Adipose tissue (tissue), 3 donors: ENCODE data around the gene RIPK1. TPM values are rescaled to one million over a fixed set of nuclear protein-coding genes. Genes with fewer than 3 reads are reported as not detected.
"Not testable (repeated sequence)": the region's sequence is repeated elsewhere in the genome, so short reads cannot be mapped to it uniquely, and the experiment has no call there.

ENCODE experiments used
- H3K27ac ChIP-seq: one replicate; pipeline ENCODE4 v1.5.1; 2013; ENCODE audit warnings: low read depth, low read length
- WGBS, 3 donors: extraction: QIAGEN DNeasy Blood & Tissue Kit; methylation state at CpG; one replicate each; pipeline ENCODE4 v1.1.7; 2013; 5-methylcytosine and 5-hydroxymethylcytosine counted together
- polyA plus RNA-seq, 3 donors: library from polyadenylated mRNA; stranded (reverse); fragments of 200-250 nt; gene quantifications; one replicate each; pipeline ENCODE4 v1.2.3, GENCODE V29; 2013
- donor health status: healthy with polysubstance abuse.
- donor health status: Bipolar disorder and iron deficiency.
- donor health status: healthy.

RIPK1 gene
- polyA plus RNA-seq, 3 donors: 10.3 to 21.4 (median 20.0) TPM

DNA sequence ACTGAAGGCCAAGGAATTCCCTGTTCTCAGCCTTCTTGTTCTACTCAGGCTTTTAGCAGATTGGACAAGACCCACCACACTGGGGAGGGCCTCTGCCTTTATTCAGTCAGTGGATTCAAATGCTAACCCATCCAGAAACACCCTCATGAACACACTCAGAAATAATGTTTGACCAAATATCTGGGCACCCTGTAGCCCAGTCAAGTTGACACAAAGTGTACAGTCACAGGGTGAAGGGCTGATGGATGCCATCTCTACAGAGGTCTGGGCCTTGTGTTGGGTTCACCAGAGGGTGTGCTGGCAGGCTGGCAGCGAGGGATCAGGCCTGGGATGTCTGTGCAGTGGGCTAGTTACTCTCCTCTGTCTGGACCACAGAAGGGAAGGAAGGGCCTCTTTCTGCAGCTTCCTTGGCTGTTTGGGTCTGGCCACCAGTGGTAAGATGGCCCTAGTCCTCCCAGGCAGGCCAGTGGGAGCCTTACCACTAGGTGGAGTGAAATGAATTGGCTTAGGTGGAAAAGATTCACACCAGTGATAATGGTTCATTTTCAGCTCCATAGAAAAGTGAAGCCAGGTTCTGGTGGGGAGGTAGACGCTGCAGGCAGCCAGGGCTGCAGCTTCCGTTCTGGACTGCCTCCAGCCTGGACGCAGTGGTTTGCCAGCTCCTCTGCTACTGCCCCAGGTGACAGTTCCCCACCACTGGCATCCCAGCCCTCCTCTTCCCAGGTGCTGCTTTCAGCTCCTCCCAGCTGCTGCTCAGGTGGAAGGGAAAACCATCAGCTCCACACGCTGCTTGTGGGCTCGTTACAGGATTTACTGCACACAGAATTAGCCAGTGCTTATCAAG, 79.8 kb downstream of the RIPK1 start:
- H3K27ac ChIP-seq: no peak overlapping the region
- WGBS, 3 donors: 48 to 94% (median 94%) methylated on average over 6 of the region's 6 CpGs

DNA sequence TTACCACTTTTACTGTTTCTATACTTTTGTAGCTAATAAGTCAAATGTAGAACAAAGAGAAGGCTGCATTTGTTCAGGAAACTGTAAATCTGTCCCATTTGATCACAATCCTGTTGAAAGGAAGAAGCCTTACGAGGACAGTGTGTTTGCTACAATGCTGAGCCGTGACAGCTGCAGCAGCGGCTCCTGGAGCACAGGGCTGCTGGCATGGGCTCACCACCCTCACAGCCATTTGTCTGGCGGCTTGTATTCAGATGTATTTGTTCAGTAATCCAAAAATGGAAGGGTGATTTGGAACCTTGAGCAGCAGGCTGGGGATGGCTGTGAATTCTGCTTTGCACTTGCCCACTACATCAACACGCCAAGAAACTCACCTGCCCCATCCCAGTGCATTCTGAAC, 83.4 kb downstream of the RIPK1 start:
- no peak overlapping the region for H3K27ac ChIP-seq
- WGBS, 3 donors: 46 to 86% (median 79%) methylated on average over 5 of the region's 5 CpGs

DNA sequence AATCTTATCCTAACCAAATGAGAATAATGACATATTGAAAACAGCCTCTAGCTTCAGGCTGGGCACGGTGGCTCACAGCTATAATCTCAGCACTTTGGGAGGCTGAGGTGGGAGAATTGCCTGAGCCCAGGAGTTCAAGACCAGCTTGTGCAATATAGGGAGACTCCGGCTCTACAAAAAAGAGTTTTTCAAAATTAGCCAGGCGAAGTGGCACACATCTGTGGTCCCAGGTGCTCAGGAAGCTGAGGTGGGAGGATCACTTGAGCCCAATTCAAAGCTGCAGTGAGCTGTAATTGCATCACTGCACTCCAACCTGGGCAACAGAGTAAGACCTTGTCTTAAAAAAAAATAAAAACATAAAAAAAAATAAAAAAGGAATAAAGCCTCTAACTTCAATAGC, 84.4 kb downstream of the RIPK1 start:
- no peak overlapping the region for H3K27ac ChIP-seq
- 79 to 91% (median 88%) methylated on average over 3 of the region's 3 CpGs for WGBS, 3 donors

DNA sequence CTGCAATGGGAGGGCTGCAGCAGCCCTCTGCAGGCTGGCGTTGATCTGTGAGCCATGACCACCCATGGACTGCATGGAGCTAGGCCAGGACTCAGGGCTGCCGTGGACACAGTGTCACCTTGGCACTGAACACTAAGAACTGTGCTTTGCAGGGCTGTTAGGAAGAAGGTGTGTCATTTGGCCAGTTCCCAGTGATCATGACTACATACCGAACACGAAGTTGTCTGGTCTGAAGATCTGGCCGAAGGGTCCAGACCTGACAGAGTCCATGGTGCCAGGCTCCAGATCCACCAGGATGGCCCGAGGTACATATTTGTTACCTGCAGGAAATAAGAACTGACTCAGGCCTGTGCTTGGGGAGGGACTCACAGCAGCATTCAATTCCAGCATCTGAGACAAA, 87.1 kb downstream of the RIPK1 start:
- H3K27ac ChIP-seq: not testable (repeated sequence)
- WGBS, 3 donors: 28 to 82% (median 76%) methylated on average over 6 of the region's 6 CpGs

DNA sequence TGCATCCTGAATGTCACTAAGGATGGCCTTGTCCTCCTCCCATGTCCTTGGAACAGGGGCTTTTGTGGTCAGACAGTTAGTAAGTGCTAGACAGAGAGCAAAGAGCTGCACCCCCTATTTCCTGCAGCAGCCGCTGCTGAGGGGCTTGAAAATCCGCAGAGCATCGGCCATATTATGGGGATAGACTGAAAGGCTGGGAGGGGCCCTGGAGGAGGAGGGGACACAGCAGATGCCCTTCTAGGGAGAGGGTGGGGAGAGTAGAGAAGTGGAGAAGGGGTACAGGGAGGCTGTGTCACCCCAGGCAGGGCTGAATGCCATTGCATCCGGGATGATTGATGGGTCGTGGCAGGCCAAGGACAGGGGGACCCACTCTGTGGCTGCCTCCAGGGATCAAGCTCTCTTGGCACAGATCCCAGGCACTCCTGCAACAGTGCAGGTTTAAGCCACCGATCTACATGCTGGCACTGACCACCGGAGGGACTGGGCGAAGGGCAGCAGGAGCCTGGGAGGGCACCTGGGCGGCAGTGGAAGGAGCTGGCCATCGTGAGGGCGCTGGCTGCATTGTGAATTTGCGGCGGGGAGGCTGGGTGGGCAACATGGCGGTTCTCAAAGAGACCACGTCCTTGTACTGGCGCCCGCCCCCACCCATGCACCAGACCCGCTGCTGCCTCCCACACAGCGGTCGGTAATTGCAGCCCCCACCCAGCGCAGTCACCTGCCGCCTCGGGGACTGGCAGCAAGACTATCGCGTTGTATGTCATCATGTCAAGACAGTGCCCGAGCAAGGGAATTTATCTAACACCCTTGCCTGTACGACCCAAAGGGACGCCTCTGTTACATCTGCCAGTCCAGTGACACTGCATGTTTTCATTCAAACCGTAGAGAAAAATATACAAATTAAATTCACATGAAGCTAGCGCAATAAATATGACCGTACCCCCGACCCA, 88.2 kb downstream of the RIPK1 start:
- H3K27ac ChIP-seq: not testable (repeated sequence)
- WGBS, 3 donors: 7 to 9% (median 7%) methylated on average over 27 to 29 of the region's 32 CpGs

DNA sequence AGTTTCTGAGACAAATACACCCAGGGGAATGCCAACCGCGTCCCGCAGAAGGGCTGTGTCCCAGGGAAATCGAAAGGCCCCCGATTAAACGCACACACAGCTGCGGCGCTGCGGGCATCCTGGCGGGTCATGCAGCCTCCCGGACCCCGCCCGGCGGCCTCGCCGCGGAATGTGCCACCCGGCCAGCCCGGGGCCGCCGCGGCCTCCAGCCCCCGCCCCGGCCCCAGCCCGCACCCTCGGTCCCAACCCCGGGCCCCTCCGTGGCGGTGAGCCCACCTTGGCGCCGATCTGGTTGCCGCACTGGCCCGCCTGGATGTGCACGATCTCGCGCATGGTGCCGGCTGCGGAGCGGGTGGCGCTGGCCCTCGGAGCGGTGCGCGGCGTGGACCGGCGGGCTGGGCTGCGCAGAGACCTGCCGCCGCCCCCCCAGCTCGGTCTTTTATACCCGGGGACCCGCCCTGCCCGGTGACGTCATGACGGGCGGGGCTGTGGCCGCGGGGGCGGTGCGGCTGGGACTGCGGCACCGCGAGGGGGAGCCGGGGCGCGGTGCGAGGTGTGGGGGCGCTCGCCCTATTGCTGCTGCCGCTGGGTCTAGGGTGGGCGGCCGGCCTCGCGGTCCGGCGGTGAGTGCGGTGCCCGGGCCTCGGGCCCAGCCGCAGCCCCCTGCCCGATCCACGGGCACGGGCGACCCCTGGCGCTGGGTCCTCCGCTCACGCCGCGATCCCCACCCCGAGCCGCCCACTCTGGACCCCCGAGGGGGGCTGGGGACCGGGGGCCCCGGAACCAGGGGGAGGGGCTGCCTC, 89.0 kb downstream of the RIPK1 start, which contains the start of gene TUBB2A:
Gene TUBB2A (minus strand): TSS at position 414 of the 803 bp plus-strand sequence. CDS start 81 bp downstream, at position 333.
- H3K27ac ChIP-seq: peak within 1 kb of the TSS; percentile 34
- 1% methylated on average over 48 to 95 of the region's 95 CpGs for WGBS, 3 donors

DNA sequence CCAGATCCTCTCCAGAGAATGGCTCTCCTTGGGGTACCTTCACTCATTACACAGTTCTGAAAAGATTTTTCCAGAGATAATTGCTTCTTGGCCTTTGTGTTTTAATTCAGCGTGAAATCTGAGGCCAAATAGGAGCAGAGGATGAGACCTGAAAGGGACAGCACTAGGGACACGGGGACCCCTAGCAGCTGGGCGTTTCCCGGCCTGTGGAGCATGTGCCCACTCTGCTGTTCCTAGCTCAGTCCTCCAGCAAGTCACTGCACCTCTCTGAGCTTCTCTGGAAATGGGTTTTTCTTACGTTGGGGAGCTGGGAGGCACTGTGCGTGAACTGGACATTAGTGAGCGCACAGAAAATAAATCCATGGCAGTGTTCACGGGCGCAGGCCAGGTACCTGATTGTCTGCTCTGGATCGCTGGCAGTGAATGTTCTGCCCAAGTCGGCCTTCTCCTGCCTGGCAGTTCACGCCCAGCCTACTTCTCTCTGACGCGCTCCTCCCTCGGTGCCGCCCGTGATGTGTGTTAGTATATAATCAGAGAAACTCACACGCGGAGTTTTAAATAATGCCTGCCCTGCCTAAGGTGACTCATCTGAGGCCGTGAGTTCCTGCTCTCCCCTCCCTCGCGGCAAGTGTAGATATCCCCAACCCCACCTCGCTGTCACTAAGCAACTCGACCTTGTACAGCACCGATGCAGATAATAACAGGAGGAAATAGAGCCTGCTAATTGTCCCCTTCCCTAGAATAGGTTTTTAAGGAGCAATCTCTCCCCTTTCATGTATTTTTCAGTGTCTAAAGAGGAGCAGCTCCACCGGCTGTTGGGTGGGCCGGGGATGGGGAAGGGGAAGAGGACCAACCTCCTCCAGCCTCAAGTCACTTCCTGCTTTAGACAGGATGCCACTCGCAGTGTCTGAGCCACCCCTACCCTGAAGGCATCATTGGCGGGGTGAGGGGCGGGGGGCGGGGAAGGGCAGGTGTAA, 91.8 kb downstream of the RIPK1 start:
- no peak overlapping the region for H3K27ac ChIP-seq
- 39 to 64% (median 63%) methylated on average over 31 of the region's 31 CpGs for WGBS, 3 donors

DNA sequence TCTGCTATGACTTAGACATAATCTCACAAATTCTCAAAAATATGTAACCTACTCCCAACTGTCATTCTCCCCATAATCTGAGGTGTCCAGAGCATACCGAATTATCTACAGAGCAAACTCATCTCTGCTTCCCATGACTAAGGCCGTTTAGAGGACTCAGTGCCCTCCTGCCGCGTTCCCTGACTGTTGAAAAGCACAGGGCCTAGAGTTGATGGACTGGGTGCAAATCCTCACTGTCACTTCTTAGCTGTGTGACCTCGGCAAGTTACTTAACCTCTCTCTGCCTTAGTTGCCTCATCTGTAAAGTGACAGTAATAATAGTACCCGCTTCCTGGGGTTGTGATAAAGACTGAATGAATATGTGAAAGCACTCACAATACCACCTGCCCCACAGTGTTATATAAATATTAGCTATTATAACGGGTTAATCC, 93.8 kb downstream of the RIPK1 start:
- no peak overlapping the region for H3K27ac ChIP-seq
- WGBS, 3 donors: 31 to 72% (median 60%) methylated on average over 6 to 7 of the region's 7 CpGs

DNA sequence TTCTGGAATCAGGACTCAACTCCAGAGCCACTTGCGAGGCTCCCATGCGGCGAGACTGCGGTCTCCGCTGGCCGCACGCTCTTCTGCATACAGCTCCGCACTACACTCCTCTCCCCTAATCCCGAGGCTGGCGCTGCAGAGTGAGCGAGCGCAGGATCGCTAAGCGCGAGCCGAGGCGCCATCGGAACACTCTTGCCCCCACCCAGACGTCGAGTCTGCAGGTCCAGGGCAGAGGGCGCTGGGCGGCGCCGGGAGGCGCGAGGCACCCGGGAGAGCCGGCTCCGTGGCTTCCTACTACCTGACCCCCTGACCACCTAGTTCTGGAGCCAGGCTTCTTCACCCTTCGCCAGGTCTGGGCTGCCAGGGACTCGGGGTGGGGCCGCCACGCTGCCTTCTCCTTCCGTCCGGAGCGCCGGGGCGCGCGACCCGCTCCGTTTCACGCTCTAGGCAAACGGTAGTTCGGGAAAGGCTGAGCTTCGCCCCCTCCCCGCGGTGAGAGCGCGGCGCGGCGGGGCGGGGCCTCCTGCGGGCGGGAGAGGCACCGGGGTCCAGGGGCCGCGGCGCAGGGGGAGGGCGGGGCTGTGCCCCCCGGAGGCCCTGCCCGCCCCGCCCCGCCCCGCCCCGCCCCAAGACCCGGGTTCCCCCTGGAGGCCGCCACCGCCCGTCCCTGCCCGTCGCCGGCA, 94.4 kb downstream of the RIPK1 start:
- 0 to 1% (median 0%) methylated on average over 50 to 74 of the region's 74 CpGs for WGBS, 3 donors
- peak overlapping the region; percentile 38 for H3K27ac ChIP-seq

DNA sequence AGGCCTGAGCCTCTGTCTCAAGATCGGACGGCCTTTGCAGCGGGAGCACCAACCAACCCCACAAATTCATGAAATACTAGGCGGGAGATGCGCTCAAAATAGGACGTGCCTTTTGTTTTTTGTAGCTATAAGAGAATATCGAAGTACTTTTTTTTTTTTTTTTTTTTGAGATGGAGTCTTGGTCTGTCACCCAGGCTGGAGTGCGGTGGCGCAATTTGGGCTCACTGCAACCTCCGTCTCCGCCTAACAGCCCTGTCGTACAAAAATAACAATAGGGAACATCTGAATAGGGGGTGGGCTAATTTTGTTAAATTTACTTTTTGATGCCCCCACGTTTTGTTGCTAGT, 94.9 kb downstream of the RIPK1 start:
- WGBS, 3 donors: 9 to 19% (median 13%) methylated on average over 13 of the region's 13 CpGs
- H3K27ac ChIP-seq: no peak overlapping the region

DNA sequence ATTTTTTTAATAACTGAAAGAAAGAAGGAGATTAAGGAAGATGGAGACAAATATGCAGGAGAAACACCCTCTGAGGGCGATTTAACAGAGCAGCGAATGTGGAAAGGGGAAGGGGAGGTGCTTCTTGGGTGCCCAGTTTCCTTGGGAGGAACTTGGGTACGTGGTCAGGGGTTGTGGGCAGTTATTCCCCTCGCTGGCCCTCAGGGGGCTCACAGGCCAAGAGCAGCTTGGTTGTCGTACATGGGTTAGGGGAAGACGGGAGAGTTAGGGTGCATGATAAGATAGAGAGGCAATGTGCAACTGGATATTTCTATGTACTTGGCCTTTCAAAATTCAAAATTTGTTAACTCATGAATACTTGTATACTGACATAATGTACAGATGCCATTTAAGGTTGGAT, 96.1 kb downstream of the RIPK1 start:
- H3K27ac ChIP-seq: no peak overlapping the region
- 78 to 94% (median 90%) methylated on average over 6 of the region's 6 CpGs for WGBS, 3 donors

Other genes starting within 250 kb of the RIPK1 start
- gene SERPINB1, start 226.6 kb upstream of the RIPK1 start, polyA plus RNA-seq: 100 to 1,000 TPM in 1 of 3 donors, 10 to 100 TPM in 2; 54.0 to 299 (median 65.1) TPM
- gene SERPINB9, start 165.2 kb upstream of the RIPK1 start, polyA plus RNA-seq: 1 to 10 TPM; 1.2 to 9.1 (median 7.4) TPM
- 100 to 1,000 TPM; 105 to 166 (median 139) TPM for gene SERPINB6, start 96.9 kb upstream of the RIPK1 start, polyA plus RNA-seq
- 10 to 100 TPM; 20.1 to 99.5 (median 73.4) TPM for gene NQO2, start 68.6 kb upstream of the RIPK1 start, polyA plus RNA-seq
- gene BPHL, start 50.2 kb downstream of the RIPK1 start, polyA plus RNA-seq: 10 to 100 TPM in 2 of 3 donors, 1 to 10 TPM in 1; 9.4 to 33.4 (median 33.0) TPM
- gene TUBB2A, start 89.0 kb downstream of the RIPK1 start, polyA plus RNA-seq: 100 to 1,000 TPM in 1 of 3 donors, 10 to 100 TPM in 2; 32.2 to 267 (median 39.8) TPM
- 10 to 100 TPM in 1 of 3 donors, 1 to 10 TPM in 2; 4.7 to 20.5 (median 5.0) TPM for gene TUBB2B, start 159.2 kb downstream of the RIPK1 start, polyA plus RNA-seq
- 10 to 100 TPM; 20.6 to 37.3 (median 34.0) TPM for gene PSMG4, start 190.5 kb downstream of the RIPK1 start, polyA plus RNA-seq